SJSA1 (cell line): ENCODE results near the gene GLYR1. TPM values are rescaled to one million over a fixed set of nuclear protein-coding genes. Genes with fewer than 3 reads are reported as not detected.

Experiments
- DNase-seq, 2 experiments: peaks; one replicate each; pipeline ENCODE4 v3.0.0-alpha.2; 2015 to 2020; ENCODE audit warnings: low spot score in 2 of 2, low read depth in 1 of 2
- H3K27ac ChIP-seq: fragments of 250-450 bp; sonication (Bioruptor Pico); 2 replicates; pipeline ENCODE4 v1.5.1; 2020; ENCODE audit warnings: mild to moderate bottlenecking, moderate library complexity
- H3K27me3 ChIP-seq: fragments of 250-450 bp; sonication (Bioruptor Pico); replicated peaks from 2 replicates; pipeline ENCODE4 v1.5.1; 2020; ENCODE audit warnings: mild to moderate bottlenecking, moderate library complexity
- H3K36me3 ChIP-seq: fragments of 250-450 bp; sonication (Bioruptor Pico); 2 replicates; pipeline ENCODE4 v1.5.1; 2020; ENCODE audit warnings: mild to moderate bottlenecking
- H3K4me1 ChIP-seq: fragments of 250-450 bp; sonication (Bioruptor Pico); replicated peaks from 2 replicates; pipeline ENCODE4 v1.6.1; 2021; ENCODE audit warnings: mild to moderate bottlenecking
- H3K4me3 ChIP-seq: fragments of 250-450 bp; sonication (Bioruptor Pico); 2 replicates; pipeline ENCODE4 v1.5.1; 2020; ENCODE audit warnings: mild to moderate bottlenecking
- H3K9me3 ChIP-seq: fragments of 250-450 bp; sonication (Bioruptor Pico); replicated peaks from 2 replicates; pipeline ENCODE4 v1.5.1; 2020; ENCODE audit warnings: mild to moderate bottlenecking
- total RNA-seq: library from RNA; depleted of rRNA; stranded (reverse); fragments of >200 nt; shearing (Covaris generic); gene quantifications from 2 replicates; pipeline ENCODE4 v1.2.3, GENCODE V29; 2014

Gene GLYR1
- total RNA-seq, 1 experiment from 2014 or later: 49.0 TPM

DNA sequence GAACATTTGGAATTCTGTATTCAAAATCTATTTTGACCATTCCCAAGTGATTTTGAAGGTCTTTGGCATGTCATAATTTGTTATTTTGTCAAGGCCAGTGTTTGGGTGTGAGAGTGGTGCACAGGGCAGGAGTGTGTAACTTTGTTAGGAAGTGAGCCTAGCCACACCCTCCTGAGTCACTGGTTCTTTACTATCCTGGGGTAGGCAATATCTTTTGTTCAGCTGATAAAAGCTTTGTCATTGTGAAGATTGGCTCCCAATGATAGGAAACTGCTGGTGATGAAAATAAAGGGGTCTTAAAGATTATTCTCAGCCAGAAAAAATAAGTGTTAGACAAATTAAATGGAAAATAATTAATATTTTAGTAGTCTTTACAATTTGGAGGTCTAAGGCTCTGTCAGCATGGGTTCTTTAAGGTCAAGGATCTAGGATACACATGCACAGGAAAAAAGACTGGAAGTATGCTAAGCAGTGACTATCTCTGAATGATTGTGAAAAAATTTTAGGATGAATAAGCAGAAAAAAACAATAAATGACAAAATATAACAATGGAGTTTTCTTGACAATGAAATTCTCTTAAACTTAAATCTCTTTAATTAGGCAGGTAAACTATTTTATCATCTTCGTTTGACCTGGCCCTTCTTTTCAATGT lies 5.3 kb upstream of the GLYR1 start:
- no peaks in the 10 kb centered on the region for H3K9me3 ChIP-seq
- no peaks in the 10 kb centered on the region for H3K27me3 ChIP-seq
- H3K4me1 ChIP-seq: peaks cover 17% of the 10 kb centered on the region
- H3K27ac ChIP-seq: peak overlapping the region; percentile 30
- peaks cover 60% of the 10 kb centered on the region for H3K36me3 ChIP-seq
- H3K4me3 ChIP-seq: no peak overlapping the region
- DNase-seq: peak in 1 of 2 experiments; percentile 18

DNA sequence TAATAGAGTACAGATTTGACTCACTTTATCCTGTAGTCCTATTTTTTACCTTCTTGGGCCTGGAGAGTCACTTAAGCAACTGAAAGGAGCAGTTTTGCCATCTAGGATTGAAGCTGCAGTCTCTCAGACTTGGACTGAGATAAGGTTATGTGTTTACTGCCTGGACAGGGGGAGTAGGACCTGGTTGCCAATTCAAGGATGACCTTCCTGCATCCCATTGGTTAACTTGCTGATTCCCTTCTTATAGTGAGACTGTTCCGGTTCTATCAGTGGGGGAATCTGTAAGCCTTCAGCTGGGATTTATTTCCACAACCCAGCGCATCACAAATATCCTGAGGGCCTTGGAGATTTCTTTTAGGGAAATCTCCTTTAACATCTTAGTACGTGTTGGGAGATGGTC lies 3.1 kb upstream of the GLYR1 start:
- Histone ChIP-seq H3K4me3 (no peak overlapping the region), H3K4me1 (peaks cover 26% of the 10 kb centered on the region), H3K27me3 (no peaks in the 10 kb centered on the region), H3K9me3 (no peaks in the 10 kb centered on the region), H3K27ac (no peak overlapping the region), H3K36me3 (peaks cover 60% of the 10 kb centered on the region)
- DNase-seq: no peak

- Histone ChIP-seq H3K36me3 (peaks cover 60% of the 10 kb centered on the region), H3K27me3 (no peaks in the 10 kb centered on the region), H3K4me1 (peaks cover 26% of the 10 kb centered on the region), H3K27ac (peak overlapping the region; percentile 81), H3K4me3 (peak overlapping the region; percentile 90), H3K9me3 (no peaks in the 10 kb centered on the region)
- DNase-seq: peak; percentile 48 to 61
These were observed 893 bp upstream of the GLYR1 start for GRCh38 chr16:4847774-4848587.

- Histone ChIP-seq H3K27ac (peak overlapping the region; percentile 81), H3K4me3 (peak overlapping the region; percentile 90), H3K9me3 (no peaks in the 10 kb centered on the region), H3K36me3 (peaks cover 72% of the 10 kb centered on the region), H3K27me3 (no peaks in the 10 kb centered on the region), H3K4me1 (peaks cover 19% of the 10 kb centered on the region)
- DNase-seq: peak; percentile 67 to 69
These were observed 586 bp downstream of the GLYR1 start for GRCh38 chr16:4846503-4846900.

- no peak for DNase-seq
- H3K27ac ChIP-seq: no peak overlapping the region
- H3K4me1 ChIP-seq: peaks cover 5% of the 10 kb centered on the region
- peaks cover 91% of the 10 kb centered on the region for H3K36me3 ChIP-seq
- H3K9me3 ChIP-seq: no peaks in the 10 kb centered on the region
- H3K4me3 ChIP-seq: no peak overlapping the region
- no peaks in the 10 kb centered on the region for H3K27me3 ChIP-seq
These were observed 6.1 kb downstream of the GLYR1 start for GRCh38 chr16:4840984-4841383.

DNA sequence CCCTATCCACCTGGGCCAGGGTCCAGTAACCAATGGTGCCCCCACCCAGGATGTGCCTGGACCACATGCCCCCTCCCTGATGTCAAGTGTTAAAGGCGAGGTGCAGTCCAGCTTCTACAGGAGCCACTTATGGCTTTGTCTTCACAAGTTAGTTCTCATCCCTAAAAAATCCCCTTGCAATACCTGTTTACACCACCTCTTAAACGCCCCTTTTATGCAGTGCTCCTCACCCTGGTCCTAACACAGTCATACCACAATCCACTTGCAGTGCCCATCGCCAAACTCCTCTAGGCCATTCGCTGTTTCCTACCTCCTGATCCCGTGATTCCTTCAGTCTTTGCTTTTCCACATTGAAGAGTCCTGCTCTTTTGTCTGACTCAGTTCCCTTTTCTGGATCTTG lies 7.1 kb downstream of the GLYR1 start:
- Histone ChIP-seq H3K9me3 (no peaks in the 10 kb centered on the region), H3K4me1 (no peaks in the 10 kb centered on the region), H3K27me3 (no peaks in the 10 kb centered on the region), H3K36me3 (peaks cover 91% of the 10 kb centered on the region), H3K27ac (no peak overlapping the region), H3K4me3 (no peak overlapping the region)
- DNase-seq: no peak

DNA sequence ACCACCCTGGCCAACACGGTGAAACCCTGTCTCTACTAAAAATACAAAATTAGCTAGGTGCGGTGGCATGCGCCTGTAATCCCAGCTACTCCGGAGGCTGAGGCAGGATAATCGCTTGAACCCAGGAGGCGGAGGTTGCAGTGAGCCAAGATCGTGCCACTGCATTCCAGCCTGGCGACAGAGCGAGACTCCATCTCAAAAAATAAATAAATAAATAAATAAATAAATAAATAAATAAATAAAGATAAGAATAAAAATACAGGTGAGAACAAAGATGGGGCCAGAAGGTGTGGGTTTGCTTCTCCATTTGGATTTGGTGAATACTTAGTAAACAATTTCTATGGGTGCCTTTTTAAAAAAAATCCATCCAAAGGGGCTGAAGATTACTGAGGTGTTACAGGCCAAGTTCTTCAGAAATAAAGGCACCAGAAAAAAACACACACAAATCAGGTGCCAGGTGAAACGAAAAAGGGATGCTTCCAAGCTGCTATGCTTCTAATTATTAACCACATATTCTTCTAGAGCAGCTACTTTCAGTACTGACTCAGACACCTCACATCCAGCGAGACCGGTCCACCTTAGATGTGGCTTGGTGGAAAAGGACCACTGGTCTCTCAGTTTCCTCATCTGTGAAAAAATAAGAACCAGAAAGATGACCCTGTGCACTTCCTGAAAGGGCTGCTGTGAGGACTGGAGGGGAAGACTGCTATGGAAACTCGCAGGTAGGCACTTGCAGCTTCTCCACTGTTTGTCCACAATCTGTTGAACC lies 9.2 kb downstream of the GLYR1 start:
- Histone ChIP-seq H3K27me3 (no peaks in the 10 kb centered on the region), H3K36me3 (peaks cover 91% of the 10 kb centered on the region), H3K4me1 (no peaks in the 10 kb centered on the region), H3K9me3 (no peaks in the 10 kb centered on the region), H3K27ac (no peak overlapping the region), H3K4me3 (no peak overlapping the region)
- no peak for DNase-seq

GRCh38 chr16:4836727-4837126 lies 10.4 kb downstream of the GLYR1 start:
- H3K27ac ChIP-seq: no peak overlapping the region

GRCh38 chr16:4833584-4833983 lies 13.5 kb downstream of the GLYR1 start:
- Histone ChIP-seq H3K4me3 (no peak overlapping the region), H3K4me1 (no peaks in the 10 kb centered on the region), H3K9me3 (no peaks in the 10 kb centered on the region), H3K27me3 (no peaks in the 10 kb centered on the region), H3K27ac (no peak overlapping the region), H3K36me3 (peaks cover 91% of the 10 kb centered on the region)
- DNase-seq: no peak

More at GRCh38 chr16:4836727-4837126, 10.4 kb downstream of the GLYR1 start:
- no peak for DNase-seq
- peaks cover 91% of the 10 kb centered on the region for H3K36me3 ChIP-seq
- H3K9me3 ChIP-seq: no peaks in the 10 kb centered on the region
- no peaks in the 10 kb centered on the region for H3K27me3 ChIP-seq
- no peak overlapping the region for H3K4me3 ChIP-seq
- H3K4me1 ChIP-seq: no peaks in the 10 kb centered on the region

- Histone ChIP-seq H3K27ac (no peak overlapping the region), H3K9me3 (no peaks in the 10 kb centered on the region), H3K4me3 (no peak overlapping the region), H3K27me3 (no peaks in the 10 kb centered on the region), H3K36me3 (peaks cover 90% of the 10 kb centered on the region), H3K4me1 (no peaks in the 10 kb centered on the region)
- no peak for DNase-seq
These were observed 14.3 kb downstream of the GLYR1 start for GRCh38 chr16:4832698-4833343.

- Histone ChIP-seq H3K4me1 (no peaks in the 10 kb centered on the region), H3K9me3 (no peaks in the 10 kb centered on the region), H3K27me3 (no peaks in the 10 kb centered on the region), H3K27ac (no peak overlapping the region), H3K4me3 (no peak overlapping the region), H3K36me3 (peaks cover 96% of the 10 kb centered on the region)
- DNase-seq: no peak
These were observed 15.5 kb downstream of the GLYR1 start for GRCh38 chr16:4831616-4832015.

- no peak for DNase-seq
- no peak overlapping the region for H3K27ac ChIP-seq
- H3K27me3 ChIP-seq: no peaks in the 10 kb centered on the region
- peaks cover 96% of the 10 kb centered on the region for H3K36me3 ChIP-seq
- H3K9me3 ChIP-seq: no peaks in the 10 kb centered on the region
- H3K4me3 ChIP-seq: no peak overlapping the region
- H3K4me1 ChIP-seq: no peaks in the 10 kb centered on the region
These were observed 16.7 kb downstream of the GLYR1 start for GRCh38 chr16:4830408-4830807.

DNA sequence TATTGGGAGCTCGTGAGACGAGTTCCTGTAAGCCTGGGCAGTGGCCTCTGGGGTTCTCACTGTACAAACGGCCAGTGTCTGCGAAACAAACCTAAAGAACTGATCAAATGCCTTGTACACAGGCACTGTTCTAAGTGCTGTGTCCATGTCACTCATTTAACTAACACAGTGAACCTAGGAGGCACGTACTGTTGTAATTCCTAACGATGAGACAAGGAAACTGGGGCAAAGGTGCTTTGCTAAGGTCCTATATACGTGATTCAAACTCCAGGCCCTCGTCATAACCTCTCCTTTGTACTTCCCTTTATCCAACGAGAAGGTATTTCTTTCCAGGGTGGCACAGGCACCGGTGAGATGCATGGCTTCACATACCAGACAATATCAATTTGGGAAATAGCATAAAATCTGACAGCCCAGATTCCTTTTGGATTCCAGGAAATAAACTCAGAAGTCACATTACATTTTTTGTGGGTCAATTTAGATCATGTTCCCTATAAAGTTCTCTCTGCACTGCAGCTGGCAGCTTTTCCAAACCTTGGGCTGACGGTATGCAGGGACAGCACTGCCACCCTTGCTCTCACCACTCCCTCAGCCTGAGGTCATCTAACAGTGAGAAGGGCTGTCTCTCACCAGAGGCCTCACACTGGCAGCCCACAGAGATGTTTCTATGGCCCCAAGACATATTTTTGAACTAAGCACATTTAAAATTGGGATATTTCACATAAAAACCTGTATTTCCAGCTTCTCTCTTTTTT lies 18.3 kb downstream of the GLYR1 start:
- no peaks in the 10 kb centered on the region for H3K27me3 ChIP-seq
- no peak overlapping the region for H3K4me3 ChIP-seq
- H3K36me3 ChIP-seq: peaks cover 97% of the 10 kb centered on the region
- H3K4me1 ChIP-seq: no peaks in the 10 kb centered on the region
- DNase-seq: no peak
- H3K27ac ChIP-seq: no peak overlapping the region
- H3K9me3 ChIP-seq: no peaks in the 10 kb centered on the region
